Gastrocnemius medialis (tissue), 4 donors: ENCODE measurements around the gene ZNF648. TPM values are rescaled to one million over a fixed set of nuclear protein-coding genes. Genes with fewer than 3 reads are reported as not detected.
"Not testable (repeated sequence)": the region's sequence is repeated elsewhere in the genome, so short reads cannot be mapped to it uniquely, and the experiment has no call there.

Experiments
- ATAC-seq, 2 donors: fragments of 150-250 bp; one replicate each; pipeline ENCODE4 v1.9.1; 2016
- DNase-seq, 2 donors: peaks; one replicate each; pipeline ENCODE4 v3.0.0-alpha.2; 2019
- H3K27ac ChIP-seq, 4 donors: fragments of 200-600 bp; sonication (generic); 1 replicate in 1 of 4; 2 replicates in 3 of 4; pipeline ENCODE4 v1.5.1; 2016 to 2018; ENCODE audit warnings: mild to moderate bottlenecking in 2 of 4, moderate library complexity in 1 of 4
- H3K27me3 ChIP-seq, 3 donors: fragments of 200-600 bp; sonication (generic) in 2 of 3; 1 replicate in 1 of 3; 2 replicates in 2 of 3; pipeline versions ENCODE4 v1.5.1 to v1.6.0; 2016 to 2019; ENCODE audit warnings: mild to moderate bottlenecking in 1 of 3, moderate library complexity in 1 of 3
- H3K36me3 ChIP-seq, 2 donors: fragments of 200-600 bp; sonication (generic) in 1 of 2; one replicate each; pipeline ENCODE4 v1.5.1; 2017 to 2018
- H3K4me1 ChIP-seq, 2 donors: fragments of 200-600 bp; sonication (generic) in 1 of 2; one replicate each; pipeline ENCODE4 v1.5.1; 2016 to 2017; ENCODE audit warnings: mild to moderate bottlenecking in 2 of 2
- H3K4me3 ChIP-seq, 4 donors: fragments of 200-600 bp; sonication (generic) in 3 of 4; 1 replicate in 1 of 4; 2 replicates in 3 of 4; pipeline ENCODE4 v1.5.1; 2016 to 2019; ENCODE audit warnings: mild to moderate bottlenecking in 2 of 4
- H3K9me3 ChIP-seq, 3 donors: fragments of 200-600 bp; sonication (generic) in 2 of 3; 1 replicate in 1 of 3; 2 replicates in 2 of 3; pipeline ENCODE4 v1.5.1; 2016 to 2019
- CTCF ChIP-seq, 5 experiments: fragments of 450-650 bp in 3 of 5; fragments of 200-600 bp in 2 of 5; sonication (generic) in 2 of 5; IDR thresholded peaks in 4 of 5; conservative IDR thresholded peaks in 1 of 5; 1 replicate in 4 of 5; 2 replicates in 1 of 5; pipeline ENCODE4 v1.5.1; 2016 to 2019; ENCODE audit warnings: antibody characterized with exemption in 5 of 5, mild to moderate bottlenecking in 3 of 5, moderate library complexity in 3 of 5
- POLR2A ChIP-seq, 2 donors: fragments of 450-650 bp; IDR thresholded peaks; one replicate each; pipeline ENCODE4 v1.6.1; 2017; ENCODE audit warnings: antibody characterized with exemption in 2 of 2, mild to moderate bottlenecking in 2 of 2, moderate library complexity in 2 of 2
- in situ Hi-C, 4 donors: fragments of 200-750 bp; cut with MboI; loops; one replicate each; pipeline versions ENCODE4 v1.15.0 to v1.8.0; 2017; ENCODE audit warnings: low sequenced_read_pairs in 4 of 4
- intact Hi-C: fragments of 100-400 bp; cut with DNase I; formaldehyde crosslinking; loops from one replicate; pipeline ENCODE4 v1.15.1; 2023; ENCODE audit warnings: low total_unique reads
- total RNA-seq, 4 donors: library from RNA; depleted of rRNA; stranded (reverse); fragments of >200 nt; gene quantifications; one replicate each; pipeline versions ENCODE4 v1.1.0 to v1.2.3, GENCODE V29; 2016

The ZNF648 gene
- total RNA-seq, 4 donors from 2014 or later, result 0.07 to 0.38 TPM; not detected in 2

GRCh38 chr1:182050481-182051448 is 10.7 kb downstream of the ZNF648 start:
- H3K4me3 ChIP-seq, result no peak overlapping the region
- no peaks in the 10 kb centered on the region for H3K9me3 ChIP-seq
- no peaks in the 10 kb centered on the region for H3K27me3 ChIP-seq
- H3K4me1 ChIP-seq, result no peaks in the 10 kb centered on the region
- intact Hi-C loops, result loop anchor here (10.0 kb wide), 1 partner anchor 576 kb away; no protein-coding TSS in a partner anchor
- DNase-seq (no peak), ATAC-seq (no peak)
- no peaks in the 10 kb centered on the region for H3K36me3 ChIP-seq
- H3K27ac ChIP-seq, result no peak overlapping the region
- in situ Hi-C loops, result loop anchor here in 3 of 4 donors (25.0 kb wide), 1 partner anchor 563 kb away; the partner anchor contains the start of gene CACNA1E (in 3 of the 3)
- TF ChIP-seq CTCF (IDR thresholded peaks at IDR 0.05 in 4 of 5, conservative IDR thresholded peaks at IDR 0.05 in 1 of 5) (no peak), POLR2A (IDR thresholded peaks at IDR 0.05) (no peak)

GRCh38 chr1:182048562-182048961 is 12.9 kb downstream of the ZNF648 start:
- H3K9me3 ChIP-seq, result no peaks in the 10 kb centered on the region
- intact Hi-C loops, result no loop called here
- TF ChIP-seq POLR2A (IDR thresholded peaks at IDR 0.05) (no peak), CTCF (IDR thresholded peaks at IDR 0.05 in 4 of 5, conservative IDR thresholded peaks at IDR 0.05 in 1 of 5) (no peak)
- H3K4me1 ChIP-seq, result no peaks in the 10 kb centered on the region
- in situ Hi-C loops, result no loop called here
- H3K36me3 ChIP-seq, result no peaks in the 10 kb centered on the region
- H3K27ac ChIP-seq, result no peak overlapping the region
- ATAC-seq, result no peak
- H3K27me3 ChIP-seq, result no peaks in the 10 kb centered on the region
- H3K4me3 ChIP-seq, result no peak overlapping the region
- DNase-seq, result no peak

- Histone ChIP-seq H3K4me1 (no peaks in the 10 kb centered on the region), H3K27me3 (no peaks in the 10 kb centered on the region), H3K4me3 (no peak overlapping the region), H3K27ac (no peak overlapping the region), H3K36me3 (no peaks in the 10 kb centered on the region), H3K9me3 (no peaks in the 10 kb centered on the region)
- in situ Hi-C loops, result no loop called here
- DNase-seq, result no peak
- ATAC-seq, result no peak
- intact Hi-C loops, result no loop called here
- TF ChIP-seq POLR2A (IDR thresholded peaks at IDR 0.05) (no peak), CTCF (IDR thresholded peaks at IDR 0.05 in 4 of 5, conservative IDR thresholded peaks at IDR 0.05 in 1 of 5) (no peak)
Measured at GRCh38 chr1:182046763-182047162, 14.7 kb downstream of the ZNF648 start.

GRCh38 chr1:182045481-182045880 is 16.0 kb downstream of the ZNF648 start:
- H3K27me3 ChIP-seq, intact Hi-C loops, DNase-seq, in situ Hi-C loops, H3K4me1 ChIP-seq, H3K9me3 ChIP-seq, ATAC-seq, H3K36me3 ChIP-seq, H3K4me3 ChIP-seq, H3K27ac ChIP-seq: not testable (repeated sequence)

GRCh38 chr1:182041615-182042014 is 19.9 kb downstream of the ZNF648 start:
- H3K4me3 ChIP-seq, result no peak overlapping the region
- no peaks in the 10 kb centered on the region for H3K27me3 ChIP-seq
- H3K4me1 ChIP-seq, result no peaks in the 10 kb centered on the region
- intact Hi-C loops (no loop called here), in situ Hi-C loops (no loop called here)
- no peak for ATAC-seq
- H3K36me3 ChIP-seq, result no peaks in the 10 kb centered on the region
- H3K9me3 ChIP-seq, result no peaks in the 10 kb centered on the region
- TF ChIP-seq POLR2A (IDR thresholded peaks at IDR 0.05), result no peak
- no peak for TF ChIP-seq CTCF (IDR thresholded peaks at IDR 0.05 in 4 of 5, conservative IDR thresholded peaks at IDR 0.05 in 1 of 5)
- H3K27ac ChIP-seq, result no peak overlapping the region
- DNase-seq, result no peak
